SW 1271 (cell line): ENCODE data around the gene TNFRSF14.

ENCODE experiments used
- DNase-seq, 2 experiments: peaks; one replicate each; lab custom pipeline; 2025; lab: John Stamatoyannopoulos, UW

TNFRSF14 gene

DNA sequence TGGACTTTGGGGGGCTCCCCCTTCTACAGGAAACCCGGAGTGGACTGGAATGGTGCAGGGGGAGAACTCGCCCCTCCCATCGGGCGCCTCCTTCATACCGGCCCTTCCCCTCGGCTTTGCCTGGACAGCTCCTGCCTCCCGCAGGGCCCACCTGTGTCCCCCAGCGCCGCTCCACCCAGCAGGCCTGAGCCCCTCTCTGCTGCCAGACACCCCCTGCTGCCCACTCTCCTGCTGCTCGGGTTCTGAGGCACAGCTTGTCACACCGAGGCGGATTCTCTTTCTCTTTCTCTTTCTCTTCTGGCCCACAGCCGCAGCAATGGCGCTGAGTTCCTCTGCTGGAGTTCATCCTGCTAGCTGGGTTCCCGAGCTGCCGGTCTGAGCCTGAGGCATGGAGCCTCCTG lies at the start of gene TNFRSF14:
Gene TNFRSF14, plus strand, starts transcription at position 95 of the 401 bp plus-strand sequence. Its CDS starts 294 bp downstream, at position 389.
- DNase-seq, result peak in 1 of 2 experiments; percentile 39

GRCh38 chr1:2506901-2507565 lies 49.1 kb upstream of the TNFRSF14 start:
- no peak for DNase-seq

DNA sequence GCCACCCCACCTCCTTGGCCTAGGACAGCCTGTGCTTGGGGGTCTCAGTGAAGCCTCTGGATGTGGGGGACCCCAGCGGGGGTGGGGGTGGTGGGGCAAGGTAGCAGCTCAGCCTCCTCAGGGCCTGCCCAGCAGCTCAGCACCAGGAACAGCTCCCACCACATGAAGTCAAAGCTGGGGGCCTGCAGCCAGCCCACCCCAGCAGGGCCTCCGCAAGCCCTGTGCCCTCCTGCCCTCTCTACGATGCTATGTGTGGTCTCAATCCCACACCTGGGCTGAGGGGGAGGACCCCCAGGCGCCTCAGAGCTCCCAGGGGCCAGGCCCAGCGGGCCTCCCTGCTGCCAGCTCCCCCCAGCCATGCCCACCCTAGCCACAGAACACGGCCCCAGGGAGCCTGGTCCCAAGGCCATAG lies 48.4 kb upstream of the TNFRSF14 start:
- no peak for DNase-seq

DNA sequence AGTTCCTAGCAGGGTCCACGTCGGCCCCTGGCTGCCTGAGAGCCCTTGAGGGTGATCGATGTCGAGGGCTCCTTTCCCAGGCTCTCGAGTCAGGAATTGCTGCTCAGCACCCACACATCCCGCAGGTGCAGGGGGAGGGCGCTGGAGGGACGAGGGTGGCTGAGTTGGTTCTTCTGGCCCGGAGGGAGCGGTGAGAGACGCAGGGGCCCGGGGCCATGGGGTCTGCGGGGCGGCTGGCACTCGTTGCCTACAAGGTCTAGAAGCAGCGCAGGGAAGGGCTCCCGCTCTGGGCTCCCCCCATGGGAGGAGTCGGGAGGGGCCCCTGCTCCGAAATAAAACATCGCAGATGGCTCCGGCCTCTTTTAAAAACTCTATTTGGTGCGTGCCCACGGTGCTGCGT lies 48.0 kb upstream of the TNFRSF14 start:
- no peak for DNase-seq

DNA sequence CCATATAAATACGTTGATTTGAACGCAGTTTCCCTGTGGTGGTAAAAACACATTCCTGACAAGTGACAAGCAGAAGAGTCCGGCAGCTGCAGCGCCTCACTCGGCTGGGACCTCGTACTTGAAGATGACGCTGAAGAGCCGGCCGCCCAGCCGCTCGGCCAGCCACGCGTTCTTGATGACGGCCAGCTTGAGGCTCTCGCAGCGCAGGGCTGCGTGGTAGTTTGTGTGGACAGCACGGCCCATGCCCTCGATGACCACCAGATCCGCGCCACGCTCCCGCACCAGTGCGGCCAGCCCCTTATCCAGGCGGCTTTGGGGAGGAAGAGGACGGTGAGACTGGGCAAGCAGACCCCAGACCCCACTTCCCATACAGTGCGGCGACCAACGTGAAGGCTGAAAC lies 47.4 kb upstream of the TNFRSF14 start:
- DNase-seq, result no peak

DNA sequence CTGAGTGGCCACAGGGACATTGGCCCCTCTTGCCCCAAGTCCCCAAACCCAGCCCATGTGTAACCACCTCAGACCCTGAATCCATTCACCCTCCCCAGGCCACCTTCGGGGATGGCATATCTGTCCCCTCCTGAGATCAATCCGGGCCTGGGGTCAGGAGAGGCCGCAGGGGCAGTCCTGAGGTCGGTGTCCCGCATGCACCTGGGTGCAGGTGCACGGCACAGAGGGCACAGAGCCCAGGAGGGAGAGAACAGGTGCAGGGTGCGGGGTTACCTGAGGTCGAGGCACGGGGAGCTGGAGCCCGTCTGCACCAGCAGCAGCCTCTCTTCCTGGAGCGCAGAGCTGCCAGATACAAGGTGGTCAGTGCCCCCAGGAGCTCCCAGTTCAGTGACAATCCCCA lies 46.6 kb upstream of the TNFRSF14 start:
- DNase-seq, result no peak

- no peak for DNase-seq
Measured at GRCh38 chr1:2510366-2511155, 45.6 kb upstream of the TNFRSF14 start.

DNA sequence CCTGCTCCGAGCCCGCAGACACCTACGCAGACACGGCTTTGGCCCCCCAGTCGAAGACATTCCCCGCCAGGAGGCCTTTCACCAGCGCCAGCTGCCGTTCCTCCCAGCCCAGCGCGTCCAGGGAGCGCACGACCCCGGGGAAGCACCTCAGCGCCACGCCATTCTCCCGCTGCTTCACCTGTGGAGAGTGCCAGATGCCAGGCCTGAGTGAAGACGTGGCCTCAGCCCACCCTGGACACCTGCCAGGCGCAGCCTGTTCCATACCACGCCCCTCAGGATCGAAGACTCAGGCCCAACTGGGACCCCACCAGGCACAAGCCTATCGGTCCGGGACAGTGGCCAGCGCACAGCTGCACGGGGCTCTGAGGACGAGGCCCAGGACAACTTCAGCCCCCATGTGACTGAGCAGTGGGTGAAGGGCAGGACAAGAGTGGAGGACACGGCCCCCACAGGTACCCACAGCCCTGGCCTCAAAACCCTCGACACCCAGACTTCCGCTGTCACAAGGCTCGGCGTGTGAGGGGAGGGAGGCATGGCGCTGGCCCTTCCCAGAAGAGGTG lies 43.2 kb upstream of the TNFRSF14 start:
- no peak for DNase-seq

- DNase-seq, result no peak
Measured at GRCh38 chr1:2513939-2514652, 42.1 kb upstream of the TNFRSF14 start.

DNA sequence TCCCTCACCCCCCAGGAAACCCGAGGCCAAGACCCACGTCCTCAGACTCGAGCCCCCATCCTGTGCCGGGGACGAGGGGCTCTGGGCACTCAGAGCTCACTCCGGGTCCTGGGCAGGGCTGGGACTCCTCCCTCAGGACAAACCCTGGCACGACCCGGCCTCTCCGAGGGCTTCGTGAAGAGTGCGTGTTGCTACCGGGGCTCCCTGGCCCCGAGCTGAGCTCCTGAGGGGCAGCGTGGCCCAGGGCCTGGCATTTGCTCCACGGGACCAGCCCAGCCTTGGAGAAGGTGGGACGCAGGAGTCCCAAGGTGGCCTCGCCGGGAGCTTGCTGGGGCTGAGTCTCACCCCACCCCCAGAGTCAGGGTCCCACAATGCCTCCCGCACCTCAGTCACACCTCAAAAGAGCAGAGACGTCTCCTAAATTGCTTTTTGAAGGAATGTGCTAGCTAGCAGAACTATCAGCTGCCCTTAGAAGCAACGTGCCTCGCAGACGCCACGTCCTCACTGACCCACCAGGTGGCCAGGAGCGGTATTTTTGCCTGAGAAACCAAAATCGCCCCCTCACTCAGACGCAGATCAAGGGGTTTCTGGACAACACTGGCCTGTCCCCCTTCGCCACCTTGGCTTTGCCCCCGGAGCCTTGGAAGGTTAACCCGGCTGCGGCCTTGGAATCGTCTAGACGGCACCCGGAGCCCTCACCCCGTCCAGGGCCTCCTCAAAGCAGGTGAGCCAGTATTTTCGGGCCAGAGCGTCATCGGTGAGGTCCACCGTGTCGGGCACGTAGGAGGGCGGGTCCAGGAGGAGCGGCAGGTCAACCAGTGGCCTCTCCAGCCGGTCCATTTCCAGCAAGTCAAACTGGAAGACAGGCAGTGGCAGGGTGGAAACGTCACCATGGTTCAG lies 41.1 kb upstream of the TNFRSF14 start:
- DNase-seq, result no peak

DNA sequence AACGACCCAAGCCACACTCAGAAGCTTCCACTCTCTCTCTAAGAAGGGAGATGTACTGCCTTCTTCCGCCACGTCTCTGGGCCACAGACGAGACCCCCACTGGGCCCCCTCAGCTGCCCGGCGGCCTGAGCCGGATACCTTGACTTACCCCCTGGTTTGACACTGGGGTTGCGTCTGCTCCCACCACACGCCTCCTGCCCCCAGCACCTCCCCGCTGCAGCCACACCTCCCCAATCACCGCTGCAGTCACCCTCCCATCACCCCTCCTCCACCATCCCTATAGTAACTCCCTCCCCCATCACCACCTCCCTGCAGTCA lies 40.4 kb upstream of the TNFRSF14 start:
- DNase-seq, result no peak

DNA sequence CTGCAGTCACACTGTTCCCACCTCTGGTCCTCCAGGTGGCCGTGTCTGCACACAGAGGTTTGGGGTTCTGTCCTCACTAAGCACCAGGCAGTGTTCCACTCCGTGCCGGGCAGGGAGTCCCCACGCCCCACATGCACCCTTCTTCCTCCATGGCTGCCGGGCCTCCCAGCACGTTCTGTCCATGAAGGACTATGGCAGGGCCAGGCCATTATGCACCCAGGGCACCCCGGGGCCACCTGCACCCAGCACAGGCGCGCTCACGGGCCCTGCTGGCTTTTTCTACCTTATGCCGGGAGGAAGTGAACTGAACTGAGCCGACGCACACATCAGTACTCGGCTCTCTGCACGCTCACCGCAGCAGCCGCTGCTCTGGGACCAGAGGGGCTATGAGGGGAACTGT lies 40.0 kb upstream of the TNFRSF14 start:
- no peak for DNase-seq

GRCh38 chr1:2516946-2517345 lies 39.2 kb upstream of the TNFRSF14 start:
- DNase-seq, result no peak

DNA sequence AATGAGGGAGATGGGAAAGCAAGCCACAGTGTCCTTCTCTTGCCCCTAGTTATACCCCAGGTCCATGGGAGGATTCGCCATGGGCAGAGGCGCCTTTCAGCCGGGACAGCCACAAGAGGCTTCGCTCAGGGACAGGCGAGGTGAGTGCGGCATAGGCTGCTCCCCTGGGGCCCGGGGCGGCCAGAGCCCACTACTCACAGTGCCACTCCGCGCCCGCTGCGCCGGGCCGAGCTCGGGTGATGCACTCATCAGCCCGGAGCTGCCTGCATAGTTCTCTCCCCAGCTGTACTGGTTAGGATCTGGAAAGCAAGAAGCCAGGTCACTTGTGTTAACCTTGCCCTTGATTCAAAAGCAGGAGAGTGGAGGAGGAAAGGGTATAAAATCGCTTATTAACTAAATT lies 38.2 kb upstream of the TNFRSF14 start:
- DNase-seq, result no peak

DNA sequence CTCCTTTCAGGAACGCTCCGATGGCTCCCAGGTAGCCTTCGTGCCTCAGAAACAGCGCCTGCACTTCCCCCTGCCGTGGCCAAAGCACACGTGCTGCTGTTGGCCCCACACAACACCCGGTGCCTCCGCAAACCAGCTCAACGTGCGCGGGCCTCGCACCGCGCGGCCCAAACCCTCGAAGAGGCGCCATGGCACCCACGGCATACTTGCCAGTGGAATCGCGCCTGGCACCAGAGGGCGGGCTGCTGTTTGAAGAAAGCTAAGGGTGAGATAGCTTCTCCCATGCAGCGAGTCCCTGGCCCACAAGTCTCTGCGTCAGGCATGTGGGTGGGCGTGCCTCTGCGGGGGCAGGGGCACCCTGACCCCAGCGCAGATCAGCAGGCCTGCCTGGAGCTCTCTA lies 37.6 kb upstream of the TNFRSF14 start:
- DNase-seq, result no peak

GRCh38 chr1:2519029-2519685 lies 37.0 kb upstream of the TNFRSF14 start:
- no peak for DNase-seq

- no peak for DNase-seq
Measured at GRCh38 chr1:2519729-2520128, 36.4 kb upstream of the TNFRSF14 start.

DNA sequence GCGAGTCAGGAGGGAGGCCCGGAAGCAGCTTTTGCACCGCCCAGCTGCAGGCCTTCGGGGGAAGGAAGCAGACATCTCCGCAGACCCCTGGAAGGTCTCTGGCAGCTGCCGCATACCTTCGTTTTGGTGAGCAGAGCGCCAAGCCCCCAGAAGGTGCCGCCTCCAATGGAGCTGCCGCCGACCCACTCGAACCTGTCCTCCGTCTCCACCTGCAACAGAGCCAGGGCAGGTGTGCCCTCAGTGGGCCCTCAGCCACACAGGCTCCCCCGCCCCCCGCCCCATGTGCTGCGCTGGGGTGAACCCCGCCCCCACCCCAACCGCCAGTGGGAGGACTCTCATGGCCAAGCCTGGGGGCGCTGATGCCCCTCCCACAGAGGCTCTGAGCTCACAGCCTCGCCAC lies 36.0 kb upstream of the TNFRSF14 start:
- DNase-seq, result no peak

DNA sequence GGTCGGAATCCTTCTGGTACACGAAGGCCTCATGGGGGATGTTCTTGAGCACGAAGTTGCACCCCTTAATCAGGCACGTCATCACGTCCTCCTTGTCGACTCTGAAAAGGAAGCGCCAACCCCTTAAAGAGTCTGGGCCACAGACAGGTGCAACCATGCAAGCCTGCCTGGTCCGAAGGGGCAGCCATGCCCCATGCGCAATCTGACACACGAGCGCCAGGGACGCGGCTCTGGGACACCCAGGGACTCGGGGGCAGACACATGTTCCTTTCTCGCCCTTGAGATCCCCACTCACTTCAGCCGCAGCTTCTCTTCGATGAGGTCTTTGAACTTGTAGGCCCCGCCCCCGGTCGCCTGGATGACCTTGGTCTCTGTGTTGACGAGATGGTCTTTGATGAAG lies 35.4 kb upstream of the TNFRSF14 start:
- no peak for DNase-seq

- no peak for DNase-seq
Measured at GRCh38 chr1:2522230-2522629, 33.9 kb upstream of the TNFRSF14 start.

DNA sequence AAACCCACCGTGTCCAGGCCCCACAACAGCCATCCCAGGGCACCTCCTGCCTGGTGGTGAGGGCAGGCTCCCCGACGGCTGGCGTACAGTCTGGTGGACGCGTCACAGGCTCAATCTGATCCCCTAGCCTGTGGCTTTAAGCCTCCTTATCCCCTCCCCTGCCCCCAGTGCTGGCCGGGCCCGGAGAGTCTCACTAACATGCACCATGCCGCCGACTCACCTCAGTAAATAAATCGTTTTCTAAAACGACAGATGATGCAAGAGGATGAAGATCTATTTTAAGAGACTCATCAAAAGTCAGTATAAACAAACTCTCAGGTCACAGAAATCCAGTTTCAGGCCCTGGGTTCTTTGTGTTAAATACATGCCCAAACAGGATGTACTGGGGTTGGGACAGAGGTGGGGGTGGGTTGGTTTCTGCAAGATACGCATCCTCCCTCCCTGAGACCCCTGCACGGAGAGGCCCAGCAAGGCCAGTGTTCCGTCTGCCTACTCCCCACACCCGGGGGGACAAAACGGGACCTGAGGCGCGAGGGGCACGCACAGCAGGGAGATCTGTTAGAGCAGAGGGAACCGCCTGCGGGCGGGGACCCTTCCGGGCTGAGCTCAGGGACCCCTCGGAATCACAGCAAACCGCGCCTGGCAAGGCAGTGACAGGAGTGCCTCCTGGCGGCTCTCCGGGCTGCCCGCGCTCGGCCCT lies 32.8 kb upstream of the TNFRSF14 start:
- DNase-seq, result no peak
